Neural crest cell (in vitro differentiated cells): ENCODE data around the gene HPS1. TPM values are rescaled to one million over a fixed set of nuclear protein-coding genes. Genes with fewer than 3 reads are reported as not detected.
A peak's percentile ranks its signal among the peaks of the same experiment; 100 is the strongest.

Experiments
- DNase-seq: peaks from one replicate; pipeline ENCODE4 v3.0.0; 2021; ENCODE audit warnings: low read depth, mixed read lengths, low spot score
- H3K27ac Mint-ChIP-seq: one replicate; pipeline ENCODE4 v1.8.0; 2021; ENCODE audit warnings: mild to moderate bottlenecking, mixed read lengths; ENCODE audit not compliant: unreplicated experiment
- H3K27me3 Mint-ChIP-seq: 2 replicates; pipeline ENCODE4 v1.8.0; 2021; ENCODE audit warnings: low read depth, mild to moderate bottlenecking, mixed read lengths
- H3K36me3 Mint-ChIP-seq: 2 replicates; pipeline ENCODE4 v1.8.0; 2021; ENCODE audit warnings: low read depth, mild to moderate bottlenecking, mixed read lengths
- H3K4me1 Mint-ChIP-seq: 2 replicates; pipeline ENCODE4 v1.8.0; 2021; ENCODE audit warnings: mixed read lengths
- H3K4me3 Mint-ChIP-seq: one replicate; pipeline ENCODE4 v1.8.0; 2021; ENCODE audit warnings: mild to moderate bottlenecking, mixed read lengths
- H3K9me3 Mint-ChIP-seq: 2 replicates; pipeline ENCODE4 v1.8.0; 2021; ENCODE audit warnings: mixed read lengths
- CTCF ChIP-seq: fragments of 200-600 bp; sonication (generic); conservative IDR thresholded peaks from 2 replicates; pipeline ENCODE4 v1.5.0; 2021; ENCODE audit warnings: antibody characterized with exemption, mild to moderate bottlenecking
- total RNA-seq: library from RNA; stranded (reverse); gene quantifications from 2 replicates; pipeline ENCODE4 v1.2.1, GENCODE V29; 2021

HPS1 gene
- total RNA-seq, 1 donor from 2014 or later, result 46.9 TPM

GRCh38 chr10:98431016-98431415 lies 15.7 kb downstream of the HPS1 start:
- Mint-ChIP-seq H3K9me3 (peaks cover 7% of the 10 kb centered on the region), H3K4me1 (no peaks in the 10 kb centered on the region), H3K36me3 (peaks cover 43% of the 10 kb centered on the region), H3K4me3 (no peak overlapping the region), H3K27ac (no peak overlapping the region), H3K27me3 (no peaks in the 10 kb centered on the region)
- no peak for TF ChIP-seq CTCF
- no peak for DNase-seq

GRCh38 chr10:98430427-98430826 lies 16.3 kb downstream of the HPS1 start:
- Mint-ChIP-seq H3K4me3 (no peak overlapping the region), H3K4me1 (no peaks in the 10 kb centered on the region), H3K9me3 (peaks cover 7% of the 10 kb centered on the region), H3K27me3 (no peaks in the 10 kb centered on the region), H3K36me3 (peaks cover 37% of the 10 kb centered on the region), H3K27ac (no peak overlapping the region)
- no peak for DNase-seq
- no peak for TF ChIP-seq CTCF

GRCh38 chr10:98429320-98430072 lies 17.2 kb downstream of the HPS1 start:
- no peak for DNase-seq
- H3K36me3 Mint-ChIP-seq, result peaks cover 34% of the 10 kb centered on the region
- no peak overlapping the region for H3K27ac Mint-ChIP-seq
- H3K4me1 Mint-ChIP-seq, result no peaks in the 10 kb centered on the region
- H3K27me3 Mint-ChIP-seq, result no peaks in the 10 kb centered on the region
- no peak for TF ChIP-seq CTCF
- no peak overlapping the region for H3K4me3 Mint-ChIP-seq
- peaks cover 7% of the 10 kb centered on the region for H3K9me3 Mint-ChIP-seq

GRCh38 chr10:98427011-98427515 lies 19.7 kb downstream of the HPS1 start:
- no peak for TF ChIP-seq CTCF
- Mint-ChIP-seq H3K27me3 (no peaks in the 10 kb centered on the region), H3K4me1 (no peaks in the 10 kb centered on the region), H3K4me3 (no peak overlapping the region), H3K36me3 (peaks cover 20% of the 10 kb centered on the region), H3K27ac (no peak overlapping the region), H3K9me3 (peaks cover 3% of the 10 kb centered on the region)
- DNase-seq, result no peak

- no peaks in the 10 kb centered on the region for H3K27me3 Mint-ChIP-seq
- peak; percentile 65 for TF ChIP-seq CTCF
- no peaks in the 10 kb centered on the region for H3K9me3 Mint-ChIP-seq
- DNase-seq, result peak; percentile 37
- no peak overlapping the region for H3K4me3 Mint-ChIP-seq
- no peaks in the 10 kb centered on the region for H3K4me1 Mint-ChIP-seq
- peaks cover 9% of the 10 kb centered on the region for H3K36me3 Mint-ChIP-seq
- H3K27ac Mint-ChIP-seq, result no peak overlapping the region
Observed at GRCh38 chr10:98425511-98426352, 21.0 kb downstream of the HPS1 start.
